Measurements from ENCODE around the gene BICRAL.

DNA sequence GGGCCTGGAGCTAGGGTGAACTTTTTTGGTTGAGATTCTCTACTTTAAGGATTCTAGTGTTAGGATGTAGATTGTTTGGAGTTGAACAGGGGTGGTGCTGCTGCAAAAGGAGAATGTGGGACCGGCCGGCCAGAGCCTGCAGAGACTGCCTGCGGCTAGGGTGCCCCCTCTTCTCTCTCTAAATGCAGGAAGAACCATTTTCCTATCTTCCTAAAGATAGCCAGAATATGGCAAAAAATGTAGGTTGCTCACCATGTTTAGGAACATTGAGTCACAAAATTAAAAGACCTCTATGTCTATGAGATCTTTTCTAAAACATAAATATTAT is 39.5 kb downstream of the BICRAL start:
- TF ChIP-seq POLR2A (IDR thresholded peaks at IDR 0.05): no peak
- TF ChIP-seq, protein P1, sequence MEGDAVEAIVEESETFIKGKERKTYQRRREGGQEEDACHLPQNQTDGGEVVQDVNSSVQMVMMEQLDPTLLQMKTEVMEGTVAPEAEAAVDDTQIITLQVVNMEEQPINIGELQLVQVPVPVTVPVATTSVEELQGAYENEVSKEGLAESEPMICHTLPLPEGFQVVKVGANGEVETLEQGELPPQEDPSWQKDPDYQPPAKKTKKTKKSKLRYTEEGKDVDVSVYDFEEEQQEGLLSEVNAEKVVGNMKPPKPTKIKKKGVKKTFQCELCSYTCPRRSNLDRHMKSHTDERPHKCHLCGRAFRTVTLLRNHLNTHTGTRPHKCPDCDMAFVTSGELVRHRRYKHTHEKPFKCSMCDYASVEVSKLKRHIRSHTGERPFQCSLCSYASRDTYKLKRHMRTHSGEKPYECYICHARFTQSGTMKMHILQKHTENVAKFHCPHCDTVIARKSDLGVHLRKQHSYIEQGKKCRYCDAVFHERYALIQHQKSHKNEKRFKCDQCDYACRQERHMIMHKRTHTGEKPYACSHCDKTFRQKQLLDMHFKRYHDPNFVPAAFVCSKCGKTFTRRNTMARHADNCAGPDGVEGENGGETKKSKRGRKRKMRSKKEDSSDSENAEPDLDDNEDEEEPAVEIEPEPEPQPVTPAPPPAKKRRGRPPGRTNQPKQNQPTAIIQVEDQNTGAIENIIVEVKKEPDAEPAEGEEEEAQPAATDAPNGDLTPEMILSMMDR (IDR thresholded peaks at IDR 0.05): no peak
